Body of pancreas (tissue), 4 donors: ENCODE data around the gene ZBTB46. TPM values are rescaled to one million over a fixed set of nuclear protein-coding genes. Genes with fewer than 3 reads are reported as not detected.

Experiments
- ATAC-seq: fragments of 150-250 bp; one replicate; pipeline ENCODE4 v1.9.1; 2016
- DNase-seq, 4 donors: peaks; one replicate each; pipeline ENCODE4 v3.0.0-alpha.2; 2019
- H3K27ac ChIP-seq, 4 donors: fragments of 200-600 bp; sonication (generic); 1 replicate in 3 of 4; 2 replicates in 1 of 4; pipeline versions ENCODE4 v1.5.1 to v1.6.1; 2016 to 2019; ENCODE audit warnings: mild to moderate bottlenecking in 1 of 4, mixed read lengths in 1 of 4, moderate library complexity in 1 of 4
- H3K27me3 ChIP-seq, 2 donors: fragments of 200-600 bp; sonication (generic); one replicate each; pipeline ENCODE4 v1.6.0; 2016; ENCODE audit warnings: mild to moderate bottlenecking in 1 of 2
- H3K36me3 ChIP-seq, 2 donors: fragments of 200-600 bp; sonication (generic); replicated peaks in 1 of 2; 2 replicates each; pipeline ENCODE4 v1.5.1; 2016; ENCODE audit warnings: low read depth in 2 of 2; ENCODE audit not compliant: insufficient read depth in 1 of 2
- H3K4me1 ChIP-seq: fragments of 200-600 bp; sonication (generic); one replicate; pipeline ENCODE4 v1.6.0; 2016
- H3K4me3 ChIP-seq, 2 donors: fragments of 200-600 bp; sonication (generic); 1 replicate in 1 of 2; 2 replicates in 1 of 2; pipeline ENCODE4 v1.5.1; 2016 to 2019
- H3K9me3 ChIP-seq, 3 donors: fragments of 200-600 bp; sonication (generic); 1 replicate in 2 of 3; 2 replicates in 1 of 3; pipeline ENCODE4 v1.5.1; 2016
- CTCF ChIP-seq, 7 experiments: fragments of 450-650 bp in 4 of 7; fragments of 200-600 bp in 3 of 7; sonication (generic) in 3 of 7; IDR thresholded peaks; one replicate each; pipeline ENCODE4 v1.5.1; 2016 to 2019; ENCODE audit warnings: antibody characterized with exemption in 7 of 7
- POLR2A ChIP-seq, 3 donors: fragments of 450-650 bp; IDR thresholded peaks; one replicate each; pipeline ENCODE4 v1.6.1; 2016; ENCODE audit warnings: antibody characterized with exemption in 3 of 3, mild to moderate bottlenecking in 2 of 3
- WGBS, 2 donors: methylation state at CpG; one replicate each; pipeline ENCODE4 v1.1.5; 2017; 5-methylcytosine and 5-hydroxymethylcytosine counted together
- intact Hi-C: fragments of 100-400 bp; cut with DNase I; formaldehyde crosslinking; loops from one replicate; pipeline ENCODE4 v1.15.1; 2023
- total RNA-seq, 2 donors: library from RNA; depleted of rRNA; stranded (reverse); fragments of >200 nt; gene quantifications; one replicate each; pipeline ENCODE4 v1.1.0, GENCODE V29; 2016

ZBTB46 gene
- total RNA-seq, 2 donors from 2014 or later, result 4.3 to 5.4 TPM

- WGBS, 2 donors, result 76 to 83% methylated on average over 17 to 30 of the region's 30 CpGs
- TF ChIP-seq CTCF (IDR thresholded peaks at IDR 0.05), result no peak
- no peak for TF ChIP-seq POLR2A (IDR thresholded peaks at IDR 0.05)
- intact Hi-C loops, result no loop called here
- DNase-seq (peak in 1 of 4 donors; percentile 12), ATAC-seq (no peak)
- Histone ChIP-seq H3K4me3 (no peak overlapping the region), H3K4me1 (peaks cover 43% of the 10 kb centered on the region), H3K27ac (peak overlapping the region; percentile 85 to 96 (median 89)), H3K36me3 (peaks cover 0 to 2% of the 10 kb centered on the region in 2 donors), H3K27me3 (no peaks in the 10 kb centered on the region), H3K9me3 (no peaks in the 10 kb centered on the region)
These were observed 89.2 kb downstream of the ZBTB46 start for GRCh38 chr20:63741676-63742380.

GRCh38 chr20:63741354-63741675, 89.7 kb downstream of the ZBTB46 start:
- Histone ChIP-seq H3K36me3 (peaks cover 0 to 2% of the 10 kb centered on the region in 2 donors), H3K27me3 (no peaks in the 10 kb centered on the region), H3K4me3 (no peak overlapping the region), H3K4me1 (peaks cover 43% of the 10 kb centered on the region), H3K9me3 (no peaks in the 10 kb centered on the region), H3K27ac (peak overlapping the region; percentile 85 to 96 (median 89))
- ATAC-seq, result no peak
- TF ChIP-seq CTCF (IDR thresholded peaks at IDR 0.05) (no peak), POLR2A (IDR thresholded peaks at IDR 0.05) (no peak)
- intact Hi-C loops, result no loop called here
- DNase-seq, result no peak
- 12% methylated on average over 6 of the region's 6 CpGs; no CpG with 5 or more reads in 1 of the 2 donors for WGBS, 2 donors

- Histone ChIP-seq H3K27ac (peak overlapping the region; percentile 85 to 96 (median 89)), H3K36me3 (peaks cover 0 to 2% of the 10 kb centered on the region in 2 donors), H3K4me1 (peaks cover 43% of the 10 kb centered on the region), H3K4me3 (peak overlapping the region; percentile 14 to 27), H3K9me3 (no peaks in the 10 kb centered on the region), H3K27me3 (no peaks in the 10 kb centered on the region)
- intact Hi-C loops, result no loop called here
- TF ChIP-seq CTCF (IDR thresholded peaks at IDR 0.05), result peak; percentile 11 to 67 (median 44)
- peak; percentile 24 to 76 (median 67) for TF ChIP-seq POLR2A (IDR thresholded peaks at IDR 0.05)
- ATAC-seq, result peak; percentile 76
- 0% methylated on average over 2 to 27 of the region's 29 CpGs for WGBS, 2 donors
- peak; percentile 94 to 98 (median 96) for DNase-seq
These were observed 90.3 kb downstream of the ZBTB46 start for GRCh38 chr20:63740627-63741353.

GRCh38 chr20:63740070-63740626, 90.9 kb downstream of the ZBTB46 start:
- TF ChIP-seq CTCF (IDR thresholded peaks at IDR 0.05), result no peak
- TF ChIP-seq POLR2A (IDR thresholded peaks at IDR 0.05), result no peak
- DNase-seq (peak in 3 of 4 donors; percentile 33 to 50 (median 49)), ATAC-seq (peak; percentile 13)
- H3K4me1 ChIP-seq, result peaks cover 43% of the 10 kb centered on the region
- peak overlapping the region; percentile 14 to 27 for H3K4me3 ChIP-seq
- H3K27ac ChIP-seq, result peak overlapping the region; percentile 85 to 96 (median 89)
- no peaks in the 10 kb centered on the region for H3K9me3 ChIP-seq
- no peaks in the 10 kb centered on the region for H3K27me3 ChIP-seq
- H3K36me3 ChIP-seq, result peaks cover 0 to 2% of the 10 kb centered on the region in 2 donors
- intact Hi-C loops, result no loop called here
- 0% methylated on average over 37 of the region's 80 CpGs; no CpG with 5 or more reads in 1 of the 2 donors for WGBS, 2 donors
